ENCODE measurements around the gene ASCL4. TPM values are rescaled to one million over a fixed set of nuclear protein-coding genes. Genes with fewer than 3 reads are reported as not detected.

ASCL4 gene
- total RNA-seq, 1 experiment from 2014 or later: not detected

DNA sequence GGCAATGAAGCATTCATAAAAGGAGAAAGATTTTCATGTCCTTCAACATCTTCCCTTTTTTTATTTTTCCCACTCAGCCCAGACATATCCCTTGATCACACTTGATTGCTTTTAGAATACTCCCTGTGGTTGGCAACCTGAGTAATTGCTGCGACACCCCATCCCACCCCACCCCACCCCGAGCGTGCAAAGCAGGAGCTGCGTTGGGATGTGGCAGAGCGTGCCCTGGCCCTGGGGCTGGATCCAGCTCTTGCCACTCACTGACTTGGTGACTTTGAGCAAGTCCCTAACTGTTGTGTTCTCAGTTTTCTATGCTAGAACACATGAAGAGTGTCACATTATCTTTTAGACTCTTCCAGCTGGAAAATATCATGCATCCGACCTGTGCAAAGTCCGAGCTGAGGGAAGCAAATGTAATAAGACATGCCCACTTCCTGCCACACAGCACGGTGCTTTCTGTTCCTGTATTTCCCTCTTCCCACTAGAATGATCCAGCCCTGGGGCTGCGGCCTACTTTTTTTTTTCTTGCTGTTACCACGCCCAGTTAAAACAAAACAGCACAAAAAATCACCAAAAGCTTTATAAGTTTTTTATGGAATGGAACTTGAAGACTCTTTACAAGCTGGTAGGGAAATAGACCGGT is 4.0 kb downstream of the ASCL4 start:
- DNase-seq (ENCODE audit: low read depth): peak; percentile 11

DNA sequence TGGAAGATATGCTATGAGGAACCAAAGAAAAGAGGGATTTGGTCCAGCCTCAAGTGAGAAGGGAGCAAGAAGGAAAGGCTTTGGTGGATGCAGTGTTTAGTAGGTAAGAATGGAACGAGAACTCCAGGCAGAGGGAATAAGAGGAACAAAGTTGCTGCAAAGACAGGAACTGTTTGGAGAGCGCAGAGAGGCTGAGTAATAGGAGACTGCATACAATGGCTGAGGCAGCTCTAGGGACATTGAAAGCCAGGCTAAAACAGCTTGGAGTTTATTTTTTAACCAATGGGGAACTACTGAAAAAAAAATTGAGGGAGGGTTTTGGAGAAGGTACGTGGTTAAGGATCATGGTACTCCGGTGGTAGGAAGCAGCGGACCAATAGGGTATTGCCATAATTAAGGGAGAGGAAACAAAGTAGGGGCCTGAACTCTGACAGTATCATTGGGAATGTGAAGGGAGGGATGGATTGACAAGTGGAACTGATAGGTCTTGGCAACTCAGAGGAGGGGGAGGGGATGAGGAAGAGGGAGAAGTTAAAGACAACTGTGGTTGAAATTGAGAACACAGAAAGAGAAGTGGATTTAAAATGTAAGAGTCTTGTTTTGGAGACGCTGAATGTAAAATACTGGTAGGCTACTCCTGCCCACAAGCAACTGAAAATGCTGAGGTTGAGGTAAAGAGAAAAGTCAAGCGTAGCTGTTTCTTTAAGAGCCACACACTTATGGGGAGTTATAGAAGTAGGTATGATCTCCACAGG is 4.8 kb downstream of the ASCL4 start:
- no peak for DNase-seq (ENCODE audit: low read depth)

DNA sequence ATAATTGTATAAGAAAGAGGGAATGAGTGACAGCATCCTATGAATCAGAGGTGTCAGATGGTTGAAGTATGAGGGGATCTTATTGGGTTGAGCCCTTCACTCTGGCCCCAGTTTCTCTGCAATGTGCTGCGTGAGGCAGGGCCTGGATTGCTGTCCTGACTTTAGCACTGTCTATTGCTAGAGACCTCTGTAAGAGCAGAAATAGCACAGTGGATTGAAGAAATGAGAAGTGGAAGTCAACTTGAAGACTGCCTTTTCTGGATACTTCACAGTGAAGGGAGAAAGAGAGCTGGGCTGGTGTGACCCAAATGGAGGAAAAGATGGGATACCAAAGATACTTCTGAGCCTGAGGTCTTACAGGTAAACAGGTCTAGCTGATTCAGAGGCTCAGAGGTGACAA is 5.8 kb downstream of the ASCL4 start:
- no peak for DNase-seq (ENCODE audit: low read depth)

DNA sequence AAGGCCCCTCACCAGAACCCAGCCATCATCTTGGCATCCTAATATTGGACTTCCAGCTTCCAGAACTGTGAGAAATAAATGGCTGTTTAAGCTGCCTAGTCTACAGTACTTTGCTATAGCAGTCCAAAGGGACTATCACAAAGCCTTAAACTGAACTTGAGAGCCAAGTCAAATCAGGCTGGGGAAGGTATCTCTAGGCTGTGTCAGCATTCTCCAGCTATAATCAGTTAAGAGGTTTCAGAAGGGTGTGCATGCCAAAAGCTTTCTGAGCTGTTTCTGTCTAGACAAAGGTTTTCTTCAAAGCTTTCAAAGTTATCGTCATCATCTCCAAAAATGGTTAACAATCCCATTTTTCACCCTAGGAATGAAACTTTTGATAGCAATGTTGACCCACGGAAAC is 7.6 kb downstream of the ASCL4 start:
- DNase-seq (ENCODE audit: low read depth): no peak

DNA sequence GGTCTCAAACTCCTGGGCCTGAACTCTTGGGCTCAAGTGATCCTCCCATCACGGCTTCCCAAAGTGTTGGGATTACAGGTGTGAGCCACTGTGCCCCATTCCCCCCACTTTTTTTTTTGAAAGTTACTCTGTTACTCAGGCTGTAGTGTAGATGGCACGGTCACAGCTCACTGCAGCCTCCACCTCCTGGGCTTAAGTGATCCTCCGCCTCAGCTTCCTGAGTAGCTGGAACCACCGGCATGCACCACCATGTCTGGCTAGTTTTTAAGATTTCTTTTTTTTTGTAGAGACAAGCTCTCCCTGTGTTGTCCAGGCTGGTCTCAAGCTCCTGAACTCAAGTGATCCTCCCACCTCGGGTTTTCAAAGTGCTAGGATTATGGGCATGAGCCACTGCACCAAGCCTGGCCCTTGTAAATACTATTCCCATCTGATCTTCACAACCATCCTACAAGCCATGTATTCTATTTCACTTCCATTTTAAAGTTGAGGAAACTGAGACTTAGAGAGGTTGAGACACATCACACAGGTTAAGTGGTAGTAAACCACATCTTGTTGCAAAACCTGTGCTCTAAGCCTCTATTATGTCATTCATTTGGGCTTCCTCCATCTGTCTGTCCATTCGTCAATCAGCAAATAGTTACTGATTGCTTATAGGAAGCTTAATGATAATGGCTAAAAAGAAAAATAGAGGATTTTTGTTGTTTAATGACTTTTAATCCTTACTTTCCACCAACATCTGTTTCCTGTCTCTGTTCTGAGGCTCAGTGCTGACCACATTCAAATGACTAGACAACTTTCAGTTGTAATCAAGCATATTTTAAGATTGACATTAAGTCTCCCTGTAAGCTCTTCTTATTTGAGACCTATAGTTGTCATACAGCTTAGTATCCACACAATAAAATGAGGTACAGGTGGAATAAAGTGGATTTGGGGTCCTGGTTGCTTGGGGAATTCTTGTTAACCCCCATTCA is 9.2 kb downstream of the ASCL4 start:
- no peak for DNase-seq (ENCODE audit: low read depth)

DNA sequence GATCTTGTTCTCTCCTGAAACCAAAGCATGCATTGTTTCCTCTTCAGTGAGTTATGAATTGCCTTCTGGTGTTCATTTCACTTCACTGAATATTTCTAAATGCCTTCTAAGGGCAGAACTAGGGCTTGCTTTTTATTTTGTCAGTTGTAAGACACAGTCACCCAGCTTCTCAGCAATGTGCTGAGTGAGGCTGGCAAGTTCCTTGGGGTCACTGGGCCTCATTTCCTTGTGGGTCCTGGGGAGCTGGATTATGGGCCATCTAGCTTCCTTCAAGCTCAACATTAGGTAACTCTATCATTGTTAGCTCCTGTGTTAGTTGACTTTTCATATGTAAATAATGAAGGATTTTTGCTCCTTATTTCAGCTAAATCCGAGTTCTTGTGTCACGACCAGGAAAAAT is 13.8 kb downstream of the ASCL4 start:
- DNase-seq (ENCODE audit: low read depth): no peak

DNA sequence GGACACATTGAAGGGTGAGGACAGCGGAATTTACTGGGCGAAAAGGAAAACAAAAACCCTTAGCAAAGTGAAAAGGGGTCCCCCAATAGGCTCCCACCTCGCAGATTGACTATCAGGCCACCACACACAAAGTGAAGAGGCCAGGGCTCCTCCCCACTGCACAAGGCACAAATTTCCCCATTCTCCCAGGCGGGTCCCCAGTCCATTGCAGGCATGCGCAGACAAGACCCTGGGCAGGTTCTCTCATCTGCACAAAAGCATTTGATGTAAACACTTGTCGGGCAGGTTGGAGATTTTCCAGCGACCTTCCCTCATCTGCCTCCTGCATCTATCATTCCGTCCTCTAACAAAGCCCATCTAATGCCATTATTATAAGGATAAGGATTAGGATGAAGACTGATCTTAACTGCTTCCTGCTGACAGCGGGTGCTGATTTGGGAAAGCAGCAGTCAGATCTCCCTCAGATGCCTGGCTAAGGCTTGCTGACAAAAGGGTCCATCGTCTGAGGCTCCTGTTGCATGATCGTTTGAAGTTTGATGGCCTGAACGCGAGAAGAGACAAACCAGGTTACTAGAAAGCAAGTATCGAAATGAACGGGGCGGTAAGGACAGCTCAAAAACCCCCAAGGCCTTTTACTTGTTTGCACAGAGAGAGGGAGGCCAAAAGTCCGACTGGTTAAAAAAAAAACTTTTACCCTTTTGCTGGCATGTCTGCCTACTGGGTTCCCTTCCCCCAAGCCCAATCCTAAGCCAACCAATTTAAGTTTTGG is 14.4 kb downstream of the ASCL4 start:
- DNase-seq (ENCODE audit: low read depth): no peak

DNA sequence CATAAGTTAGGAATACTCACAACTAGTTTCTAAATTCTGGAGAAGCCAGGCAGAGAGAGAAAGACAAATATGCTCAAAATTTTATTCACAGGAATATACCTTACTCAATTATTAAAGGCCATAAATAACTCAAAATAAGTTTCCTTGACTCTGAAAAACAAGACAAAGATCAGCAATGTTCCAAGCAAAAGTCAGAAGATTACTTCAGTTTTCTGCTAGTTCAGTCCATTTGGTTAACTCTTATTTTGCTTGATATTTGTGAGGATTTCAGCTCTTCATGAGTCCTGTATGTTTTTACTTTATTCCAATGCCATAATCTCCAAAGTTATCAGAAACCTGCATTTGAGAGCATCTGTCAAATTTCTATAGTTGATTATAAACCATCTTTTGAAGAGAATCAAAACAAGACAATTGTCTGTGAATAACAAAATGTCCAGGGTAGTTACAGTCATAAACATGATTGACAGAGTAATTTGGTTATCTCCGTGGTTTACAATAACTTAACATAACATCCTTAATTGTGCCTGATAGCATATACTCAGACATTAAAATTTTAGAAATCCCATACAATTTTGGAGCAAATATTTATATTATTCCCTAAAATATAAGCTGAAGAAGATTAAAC is 17.1 kb downstream of the ASCL4 start:
- DNase-seq (ENCODE audit: low read depth): no peak

DNA sequence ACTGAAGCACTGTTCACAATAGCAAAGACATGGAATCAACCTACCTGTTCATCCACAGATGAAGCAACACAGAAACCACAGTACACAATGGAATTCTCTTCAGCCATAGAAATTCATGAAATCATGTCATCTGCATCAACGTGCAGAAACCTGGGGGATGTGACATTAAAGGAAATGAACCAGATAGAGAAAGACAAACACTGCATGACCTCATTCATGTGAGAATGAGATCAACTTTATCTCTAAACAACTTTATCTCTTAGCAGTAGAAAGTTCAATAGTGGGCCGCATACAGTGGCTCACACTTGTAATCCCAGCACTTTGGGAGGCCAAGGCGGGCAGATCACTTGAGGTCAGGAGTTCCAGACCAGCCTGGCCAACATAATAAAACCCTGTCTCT is 19.9 kb downstream of the ASCL4 start:
- DNase-seq (ENCODE audit: low read depth): no peak

DNA sequence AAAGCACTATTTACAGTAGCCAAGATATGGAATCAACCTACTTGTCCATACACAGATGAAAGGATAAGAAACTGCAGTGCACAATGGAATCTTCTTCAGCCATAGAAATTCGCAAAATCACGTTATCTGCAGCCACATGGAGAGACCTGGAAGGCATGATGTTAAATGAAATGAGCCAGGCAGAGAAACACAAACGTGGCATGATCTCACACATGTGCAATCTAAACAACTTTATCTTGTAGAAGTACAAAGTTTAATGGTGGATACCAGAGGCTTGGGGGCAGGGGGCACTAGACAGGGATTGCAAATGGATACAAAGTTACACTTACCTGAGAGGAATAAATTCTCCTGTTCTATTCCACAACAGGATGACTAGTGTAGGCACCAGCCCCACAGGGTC is 24.1 kb downstream of the ASCL4 start:
- DNase-seq (ENCODE audit: low read depth): no peak

DNA sequence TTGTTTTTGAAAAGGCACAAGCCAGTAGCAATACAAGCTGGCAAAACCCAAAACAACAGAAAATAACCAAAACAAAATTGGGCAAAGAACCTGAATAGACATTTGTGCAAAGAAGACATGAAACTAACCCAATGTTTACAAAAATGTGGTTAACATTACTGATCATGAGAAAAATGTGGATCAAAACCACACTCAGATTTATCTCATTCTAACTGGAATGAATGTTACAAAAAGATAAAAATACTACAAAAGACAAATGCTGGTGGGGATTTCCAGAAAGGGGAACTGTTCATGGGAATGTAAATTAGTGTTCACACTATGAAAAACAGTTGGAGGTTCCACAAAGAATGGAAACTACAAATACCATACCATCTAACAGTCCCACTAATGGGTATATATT is 26.6 kb downstream of the ASCL4 start:
- DNase-seq (ENCODE audit: low read depth): no peak

DNA sequence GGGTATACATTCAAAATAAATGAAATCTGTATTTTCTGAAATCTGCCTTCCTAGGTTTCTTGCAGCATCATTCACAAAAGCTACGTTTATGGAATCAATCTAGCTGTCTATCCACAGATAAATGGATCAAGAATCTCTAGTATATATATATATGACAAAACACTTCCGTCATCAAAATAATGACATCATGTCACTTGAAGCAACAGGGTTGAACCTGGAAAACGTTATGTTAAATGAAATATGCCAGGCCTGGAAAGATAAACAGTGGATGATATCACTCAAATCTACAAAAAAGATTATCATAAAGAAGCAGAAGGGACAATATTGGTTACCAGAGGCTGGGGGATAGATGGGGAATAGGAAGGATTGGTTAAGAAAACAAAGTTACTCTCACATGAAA is 28.6 kb downstream of the ASCL4 start:
- DNase-seq (ENCODE audit: low read depth): no peak

DNA sequence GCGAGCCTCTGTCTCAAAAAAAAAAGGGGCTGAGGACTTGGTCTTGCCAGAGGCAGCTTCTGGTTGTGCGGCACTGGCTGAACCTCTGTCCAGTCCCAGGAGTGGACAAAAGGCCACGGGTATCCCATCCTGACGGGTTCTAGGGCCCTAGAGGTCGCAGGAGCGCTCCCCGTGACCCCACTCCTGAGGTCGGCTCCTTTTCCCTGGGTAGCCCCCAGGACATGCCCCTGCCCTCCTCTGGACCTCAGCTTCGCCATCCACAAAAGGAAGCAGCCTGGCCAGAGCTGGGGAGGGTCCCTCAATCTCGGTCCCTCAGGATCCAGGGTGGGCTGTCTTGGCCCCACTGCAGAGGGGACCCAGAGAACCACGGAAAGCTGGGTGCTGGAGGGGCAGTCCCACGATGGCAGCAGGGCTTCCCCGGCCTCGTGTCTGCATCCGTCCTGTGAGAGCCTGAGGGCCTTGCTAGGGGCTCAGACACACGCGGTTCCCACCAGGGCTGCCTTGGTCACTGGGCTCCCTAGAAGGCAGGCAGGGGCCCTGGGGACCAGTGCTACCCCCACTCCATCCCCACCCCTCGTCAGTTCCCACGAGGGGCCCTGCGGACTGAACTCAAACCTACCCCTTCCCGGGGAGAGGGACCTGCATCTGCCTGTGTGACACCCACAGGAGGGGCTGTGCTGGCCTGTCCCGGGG is 31.1 kb downstream of the ASCL4 start:
- DNase-seq (ENCODE audit: low read depth): no peak

DNA sequence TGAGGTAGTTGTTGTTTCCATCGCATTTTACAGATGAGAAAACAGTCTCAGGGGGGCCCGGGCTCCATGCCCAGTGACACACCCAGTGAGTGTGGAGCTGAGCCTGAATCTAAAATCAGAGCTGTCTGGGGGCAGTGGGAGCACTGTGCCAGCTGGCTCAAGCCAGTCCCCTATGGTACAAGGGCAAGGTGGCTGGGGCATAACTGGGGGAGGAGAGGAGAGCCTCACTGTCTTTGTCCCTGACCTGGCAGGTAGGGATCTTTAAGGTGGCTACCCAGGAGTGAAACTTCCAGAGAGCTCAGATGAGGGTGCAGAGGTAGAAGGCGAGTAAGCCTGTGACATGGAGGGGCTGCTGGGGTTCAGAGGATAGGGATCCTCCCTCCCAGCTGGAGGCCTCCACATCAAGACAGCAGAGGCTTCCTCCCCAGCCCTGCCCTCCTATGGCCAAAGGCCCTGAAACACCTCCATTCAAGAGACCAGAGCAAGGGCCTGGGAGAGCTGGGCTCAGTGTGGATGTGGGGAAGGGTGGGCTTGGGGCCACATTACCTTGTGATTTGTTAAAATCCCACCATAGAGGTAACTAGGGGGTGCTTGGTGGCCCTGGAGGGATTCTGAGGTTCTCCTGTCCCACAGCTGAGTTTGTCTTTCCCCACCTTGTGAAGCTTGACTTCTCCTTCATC is 33.1 kb downstream of the ASCL4 start:
- no peak for DNase-seq (ENCODE audit: low read depth)

DNA sequence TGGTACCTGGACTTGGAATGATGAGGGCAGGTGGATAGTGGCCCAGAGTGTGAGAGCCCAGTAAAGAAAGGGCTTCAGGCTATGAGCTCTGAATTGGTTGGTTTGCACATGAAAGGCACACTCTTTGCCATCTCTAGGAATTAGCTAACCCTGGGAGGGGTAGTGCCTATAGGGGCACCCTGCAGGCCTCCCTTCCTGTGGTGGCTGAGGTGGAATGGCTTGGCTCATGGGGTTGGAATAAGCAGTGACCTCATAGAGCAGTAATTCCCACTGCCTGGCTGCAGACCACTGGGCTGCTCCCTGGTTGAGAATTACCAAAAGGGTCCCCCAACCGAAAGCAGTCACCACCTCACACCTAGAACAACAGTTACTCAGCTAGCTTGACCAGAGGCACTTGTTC is 42.7 kb downstream of the ASCL4 start:
- no peak for DNase-seq (ENCODE audit: low read depth)

DNA sequence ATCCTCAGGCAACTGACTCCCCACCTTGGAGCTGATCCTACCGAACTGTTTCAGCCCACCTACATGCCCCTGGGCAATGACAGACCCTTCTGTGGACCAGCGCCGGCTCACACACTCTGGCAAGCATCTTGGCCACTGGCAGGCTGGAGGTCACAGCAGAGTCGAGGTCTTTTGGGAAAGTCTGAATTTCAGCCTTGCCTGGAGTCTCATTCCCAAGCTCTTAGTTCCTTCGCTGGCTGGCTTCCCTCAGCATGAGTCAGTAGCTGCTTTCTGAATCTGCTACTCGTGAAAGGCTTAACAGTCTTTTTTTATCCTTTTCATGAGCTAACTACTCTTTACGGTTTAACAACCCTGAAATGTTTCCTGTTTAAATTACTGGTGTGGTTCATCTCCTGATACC is 44.5 kb downstream of the ASCL4 start:
- DNase-seq (ENCODE audit: low read depth): peak; percentile 43

DNA sequence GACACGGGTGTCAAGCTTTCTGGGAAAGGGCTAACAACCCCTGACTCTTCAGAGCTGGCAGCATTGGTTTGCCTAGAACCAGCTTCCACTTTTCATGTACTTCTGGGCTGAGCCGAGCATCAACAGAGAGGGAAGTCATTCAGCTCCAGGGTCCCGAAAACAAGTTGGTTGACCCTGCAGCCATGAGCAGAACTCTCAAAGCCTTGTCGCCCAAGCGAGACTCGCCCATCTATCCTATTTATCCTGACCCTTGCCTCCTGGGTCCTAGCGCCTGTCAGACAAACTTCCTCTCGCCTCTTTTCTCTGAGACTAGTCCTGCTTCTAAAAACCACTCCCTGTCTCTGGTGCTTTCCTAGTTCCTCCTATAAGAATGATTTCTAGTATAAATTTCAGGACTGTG is 47.9 kb downstream of the ASCL4 start:
- no peak for DNase-seq (ENCODE audit: low read depth)

Measured in HT1080 (cell line).